ENCODE data around the gene SCN4B.

SCN4B gene

DNA sequence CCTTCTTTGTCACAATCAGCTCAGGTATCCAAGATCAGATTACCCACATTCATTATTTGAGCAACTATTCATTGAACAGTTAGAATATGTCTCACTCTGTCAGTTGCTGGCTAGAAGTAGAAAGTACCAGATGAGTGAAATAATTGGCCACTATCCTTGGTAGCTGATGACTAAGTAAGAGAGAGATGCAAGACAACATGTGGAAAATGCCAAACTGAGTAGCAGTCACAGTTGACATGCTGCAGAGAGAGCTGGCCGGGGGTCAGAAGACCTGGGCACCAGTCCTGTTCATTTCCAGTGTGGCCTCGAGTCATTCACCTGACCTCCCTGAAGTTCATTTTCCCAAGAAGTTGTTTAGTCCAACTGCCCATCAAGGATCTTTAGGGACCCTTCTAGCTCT is 43.4 kb downstream of the SCN4B start:
- Histone ChIP-seq H3K27me3 (ENCODE audit: insufficient read depth, low read length, poor library complexity, severe bottlenecking) (no peaks in the 10 kb centered on the region), H3K9me3 (ENCODE audit: insufficient read depth, low read depth, low read length) (no peaks in the 10 kb centered on the region), H2AFZ (ENCODE audit: low read length) (no peak overlapping the region), H3F3A (ENCODE audit: low read depth) (no peaks in the 10 kb centered on the region), H4K20me1 (ENCODE audit: insufficient read depth, low read length, poor library complexity, severe bottlenecking) (no peaks in the 10 kb centered on the region), H3K4me1 (ENCODE audit: insufficient read depth, low read length, poor library complexity, severe bottlenecking) (peaks cover 1% of the 10 kb centered on the region), H3K9ac (ENCODE audit: low read depth, low read length, poor library complexity, severe bottlenecking) (no peak overlapping the region), H3K36me3 (ENCODE audit: insufficient read depth, low read length) (no peaks in the 10 kb centered on the region), H3K9me2 (replicated peaks; ENCODE audit: low read depth, low read length) (no peaks in the 10 kb centered on the region), H3K4me2 (ENCODE audit: low read depth, low read length, poor library complexity, severe bottlenecking) (no peak overlapping the region), H3K79me2 (ENCODE audit: insufficient read depth, low read length) (no peaks in the 10 kb centered on the region), H3K4me3 (ENCODE audit: low read length, poor library complexity, severe bottlenecking) (no peak overlapping the region)
- no peak for TF ChIP-seq EZH2phosphoT487 (IDR thresholded peaks at IDR 0.05; ENCODE audit: borderline replicate concordance)
- TF ChIP-seq, protein P1, sequence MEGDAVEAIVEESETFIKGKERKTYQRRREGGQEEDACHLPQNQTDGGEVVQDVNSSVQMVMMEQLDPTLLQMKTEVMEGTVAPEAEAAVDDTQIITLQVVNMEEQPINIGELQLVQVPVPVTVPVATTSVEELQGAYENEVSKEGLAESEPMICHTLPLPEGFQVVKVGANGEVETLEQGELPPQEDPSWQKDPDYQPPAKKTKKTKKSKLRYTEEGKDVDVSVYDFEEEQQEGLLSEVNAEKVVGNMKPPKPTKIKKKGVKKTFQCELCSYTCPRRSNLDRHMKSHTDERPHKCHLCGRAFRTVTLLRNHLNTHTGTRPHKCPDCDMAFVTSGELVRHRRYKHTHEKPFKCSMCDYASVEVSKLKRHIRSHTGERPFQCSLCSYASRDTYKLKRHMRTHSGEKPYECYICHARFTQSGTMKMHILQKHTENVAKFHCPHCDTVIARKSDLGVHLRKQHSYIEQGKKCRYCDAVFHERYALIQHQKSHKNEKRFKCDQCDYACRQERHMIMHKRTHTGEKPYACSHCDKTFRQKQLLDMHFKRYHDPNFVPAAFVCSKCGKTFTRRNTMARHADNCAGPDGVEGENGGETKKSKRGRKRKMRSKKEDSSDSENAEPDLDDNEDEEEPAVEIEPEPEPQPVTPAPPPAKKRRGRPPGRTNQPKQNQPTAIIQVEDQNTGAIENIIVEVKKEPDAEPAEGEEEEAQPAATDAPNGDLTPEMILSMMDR (conservative IDR thresholded peaks at IDR 0.05; ENCODE audit: low read length): no peak

DNA sequence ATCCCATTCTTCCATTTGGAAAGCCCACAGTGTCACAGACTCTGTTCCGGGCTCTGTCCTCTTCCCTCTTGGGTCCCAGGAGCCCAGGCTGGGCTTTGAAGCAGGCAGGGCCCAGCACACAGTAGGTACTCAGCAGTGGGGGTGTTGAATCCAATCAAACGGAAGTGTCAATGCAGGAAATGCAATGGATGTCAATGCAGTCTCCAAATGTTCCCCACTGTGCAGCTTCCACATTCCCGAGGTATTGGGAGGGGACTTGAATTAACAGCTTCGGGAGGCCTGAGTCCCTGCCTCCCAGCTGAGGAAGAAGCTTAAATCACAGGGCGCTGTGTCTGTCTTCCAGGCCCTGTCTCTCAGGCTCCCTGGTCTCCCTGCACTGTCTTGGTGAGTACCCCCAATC is 44.1 kb downstream of the SCN4B start:
- no peaks in the 10 kb centered on the region for H4K20me1 ChIP-seq (ENCODE audit: insufficient read depth, low read length, poor library complexity, severe bottlenecking)
- no peak overlapping the region for H2AFZ ChIP-seq (ENCODE audit: low read length)
- TF ChIP-seq, protein P1 (conservative IDR thresholded peaks at IDR 0.05; ENCODE audit: low read length): no peak
- no peak for TF ChIP-seq EZH2phosphoT487 (IDR thresholded peaks at IDR 0.05; ENCODE audit: borderline replicate concordance)

DNA sequence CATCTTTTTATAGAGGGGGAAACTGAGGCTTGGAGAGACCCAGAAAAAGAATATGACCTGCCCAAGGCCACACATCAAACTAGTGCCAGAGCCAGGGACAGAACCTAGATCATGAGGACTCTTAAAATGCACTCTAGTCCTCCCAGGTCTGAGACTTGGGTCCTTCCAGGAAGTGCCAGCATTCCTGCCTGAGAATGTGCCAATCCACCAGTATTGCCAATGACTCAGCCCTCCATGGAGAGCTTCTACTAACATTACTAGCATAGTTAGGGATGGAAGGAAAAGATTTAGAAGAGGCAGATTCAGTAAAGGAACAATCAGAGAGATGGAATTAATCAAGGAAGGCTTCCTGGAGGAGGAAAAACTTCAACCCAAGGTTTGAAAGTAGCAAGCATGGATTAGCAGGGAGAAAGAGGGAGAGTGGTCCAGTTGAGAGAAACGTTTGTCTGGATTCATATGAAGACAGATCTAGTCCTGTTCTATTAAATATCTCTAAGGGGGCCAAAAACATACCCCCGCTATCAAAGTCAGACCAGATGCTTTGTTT is 45.8 kb downstream of the SCN4B start:
- no peak overlapping the region for H3K4me3 ChIP-seq (ENCODE audit: low read length, poor library complexity, severe bottlenecking)
- no peak overlapping the region for H2AFZ ChIP-seq (ENCODE audit: low read length)
- H4K20me1 ChIP-seq (ENCODE audit: insufficient read depth, low read length, poor library complexity, severe bottlenecking): no peaks in the 10 kb centered on the region
- no peak overlapping the region for H3K4me2 ChIP-seq (ENCODE audit: low read depth, low read length, poor library complexity, severe bottlenecking)
- H3F3A ChIP-seq (ENCODE audit: low read depth): no peaks in the 10 kb centered on the region
- no peak for TF ChIP-seq EZH2phosphoT487 (IDR thresholded peaks at IDR 0.05; ENCODE audit: borderline replicate concordance)
- TF ChIP-seq, protein P1 (conservative IDR thresholded peaks at IDR 0.05; ENCODE audit: low read length): no peak
- H3K36me3 ChIP-seq (ENCODE audit: insufficient read depth, low read length): no peaks in the 10 kb centered on the region
- no peaks in the 10 kb centered on the region for H3K27me3 ChIP-seq (ENCODE audit: insufficient read depth, low read length, poor library complexity, severe bottlenecking)
- no peaks in the 10 kb centered on the region for H3K9me3 ChIP-seq (ENCODE audit: insufficient read depth, low read depth, low read length)
- no peaks in the 10 kb centered on the region for H3K4me1 ChIP-seq (ENCODE audit: insufficient read depth, low read length, poor library complexity, severe bottlenecking)
- H3K79me2 ChIP-seq (ENCODE audit: insufficient read depth, low read length): no peaks in the 10 kb centered on the region
- H3K9ac ChIP-seq (ENCODE audit: low read depth, low read length, poor library complexity, severe bottlenecking): no peak overlapping the region
- H3K9me2 ChIP-seq (replicated peaks; ENCODE audit: low read depth, low read length): no peaks in the 10 kb centered on the region

More for the DNA sequence above, 44.1 kb downstream of the SCN4B start:
- Histone ChIP-seq H3K79me2 (ENCODE audit: insufficient read depth, low read length) (no peaks in the 10 kb centered on the region), H3F3A (ENCODE audit: low read depth) (no peaks in the 10 kb centered on the region), H3K27me3 (ENCODE audit: insufficient read depth, low read length, poor library complexity, severe bottlenecking) (no peaks in the 10 kb centered on the region), H3K4me3 (ENCODE audit: low read length, poor library complexity, severe bottlenecking) (no peak overlapping the region), H3K4me2 (ENCODE audit: low read depth, low read length, poor library complexity, severe bottlenecking) (no peak overlapping the region), H3K9me3 (ENCODE audit: insufficient read depth, low read depth, low read length) (no peaks in the 10 kb centered on the region), H3K9me2 (replicated peaks; ENCODE audit: low read depth, low read length) (no peaks in the 10 kb centered on the region), H3K36me3 (ENCODE audit: insufficient read depth, low read length) (no peaks in the 10 kb centered on the region), H3K4me1 (ENCODE audit: insufficient read depth, low read length, poor library complexity, severe bottlenecking) (no peaks in the 10 kb centered on the region), H3K9ac (ENCODE audit: low read depth, low read length, poor library complexity, severe bottlenecking) (no peak overlapping the region)

Data from Loucy (cell line).